Muscle of arm (tissue), 12 donors: ENCODE measurements around the gene PCDHB10. TPM values are rescaled to one million over a fixed set of nuclear protein-coding genes. Genes with fewer than 3 reads are reported as not detected.
"Not testable (repeated sequence)": the region's sequence is repeated elsewhere in the genome, so short reads cannot be mapped to it uniquely, and the experiment has no call there.

Experiments used
- DNase-seq: peaks from one replicate; pipeline ENCODE4 v3.0.0-alpha.2; 2013
- polyA plus RNA-seq, 12 donors: library from polyadenylated mRNA; unstranded; fragments of 120-200 nt; gene quantifications; one replicate each; pipeline ENCODE4 v1.2.1, GENCODE V29; 2013; ENCODE audit not compliant: insufficient read length in 12 of 12

The PCDHB10 gene
- polyA plus RNA-seq, 12 donors, result 3.2 to 5.7 (median 4.8) TPM; not detected in 2

- DNase-seq, result not testable (repeated sequence)
These were observed 7.9 kb upstream of the PCDHB10 start for GRCh38 chr5:141184117-141184855.

DNA sequence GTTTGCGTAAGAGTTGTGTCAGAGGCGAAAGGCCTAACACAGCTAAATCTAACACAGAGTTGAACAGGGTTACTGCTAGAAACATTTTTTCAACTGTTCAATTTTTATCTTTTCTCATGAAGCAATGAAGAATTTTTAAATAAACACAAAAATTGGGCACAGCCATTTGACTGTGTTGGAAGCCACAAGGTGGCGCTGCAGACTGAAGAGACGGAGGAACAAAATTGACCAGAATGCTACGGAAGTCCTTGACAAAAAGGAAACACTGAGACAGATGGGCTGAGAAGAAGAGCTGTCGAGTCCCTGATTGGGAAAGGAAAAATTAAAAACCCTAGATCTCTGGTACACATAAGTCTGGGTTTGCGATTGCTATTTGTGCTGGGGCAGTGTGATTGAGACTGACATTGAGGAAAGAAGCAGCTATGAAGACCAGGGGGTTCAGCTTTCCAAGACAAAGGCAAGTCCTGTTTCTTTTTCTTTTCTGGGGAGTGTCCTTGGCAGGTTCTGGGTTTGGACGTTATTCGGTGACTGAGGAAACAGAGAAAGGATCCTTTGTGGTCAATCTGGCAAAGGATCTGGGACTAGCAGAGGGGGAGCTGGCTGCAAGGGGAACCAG is 5.1 kb upstream of the PCDHB10 start, which contains the start of gene PCDHB9:
Gene PCDHB9, plus strand, starts transcription at position 265 of the 616 bp plus-strand sequence. Its CDS starts 158 bp downstream, at position 423.
- DNase-seq, result no peak

- DNase-seq, result not testable (repeated sequence)
These were observed 3.5 kb upstream of the PCDHB10 start for GRCh38 chr5:141188682-141189081.

DNA sequence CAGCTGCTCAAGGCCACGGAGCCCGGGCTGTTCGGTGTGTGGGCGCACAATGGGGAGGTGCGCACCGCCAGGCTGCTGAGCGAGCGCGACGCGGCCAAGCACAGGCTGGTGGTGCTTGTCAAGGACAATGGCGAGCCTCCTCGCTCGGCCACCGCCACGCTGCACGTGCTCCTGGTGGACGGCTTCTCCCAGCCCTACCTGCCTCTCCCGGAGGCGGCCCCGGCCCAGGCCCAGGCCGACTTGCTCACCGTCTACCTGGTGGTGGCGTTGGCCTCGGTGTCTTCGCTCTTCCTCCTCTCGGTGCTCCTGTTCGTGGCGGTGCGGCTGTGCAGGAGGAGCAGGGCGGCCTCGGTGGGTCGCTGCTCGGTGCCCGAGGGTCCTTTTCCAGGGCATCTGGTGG is 3.0 kb upstream of the PCDHB10 start:
- DNase-seq, result not testable (repeated sequence)

GRCh38 chr5:141194332-141194731 is 2.2 kb downstream of the PCDHB10 start:
- DNase-seq, result not testable (repeated sequence)

GRCh38 chr5:141196363-141196762 is 4.2 kb downstream of the PCDHB10 start:
- no peak for DNase-seq

DNA sequence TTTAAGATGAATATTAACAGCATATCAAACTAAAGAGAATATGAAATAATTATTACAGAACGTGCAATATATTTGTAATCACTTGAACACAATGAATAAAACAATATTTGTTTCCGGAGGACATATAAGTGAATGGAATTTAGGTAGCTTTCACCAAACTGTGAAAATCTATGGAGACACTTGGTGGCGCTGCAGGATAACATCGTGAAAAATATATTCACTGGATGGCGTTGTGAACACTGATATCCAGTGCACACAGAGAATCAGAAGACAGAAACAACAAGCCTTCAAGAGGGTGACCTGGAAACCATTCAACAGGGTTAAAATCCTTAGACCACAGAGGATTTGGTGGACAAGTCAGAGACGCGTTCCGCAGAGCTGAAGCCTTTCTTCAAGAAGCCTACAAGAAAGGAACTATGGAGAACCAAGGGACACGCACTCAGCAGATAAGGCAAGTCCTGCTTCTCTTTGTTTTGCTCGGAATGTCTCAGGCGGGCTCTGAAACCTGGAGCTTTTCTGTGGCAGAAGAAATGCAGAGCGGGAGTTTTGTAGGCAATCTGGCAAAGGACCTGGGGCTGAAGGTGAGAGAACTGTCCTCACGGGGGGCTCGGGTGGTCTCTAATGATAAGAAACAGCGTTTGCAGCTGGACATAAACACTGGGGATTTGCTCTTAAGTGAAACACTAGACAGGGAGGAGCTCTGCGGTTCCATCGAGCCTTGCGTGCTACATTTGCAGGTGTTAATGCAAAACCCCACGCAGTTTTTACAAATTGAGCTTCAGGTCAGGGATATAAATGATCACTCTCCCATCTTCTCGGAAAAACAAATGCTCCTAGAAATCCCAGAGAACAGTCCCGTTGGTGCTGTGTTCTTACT is 7.4 kb downstream of the PCDHB10 start, which contains the start of gene PCDHB11:
Gene PCDHB11, plus strand, starts transcription at position 269 of the 877 bp plus-strand sequence. Its CDS starts 148 bp downstream, at position 417.
- no peak for DNase-seq

DNA sequence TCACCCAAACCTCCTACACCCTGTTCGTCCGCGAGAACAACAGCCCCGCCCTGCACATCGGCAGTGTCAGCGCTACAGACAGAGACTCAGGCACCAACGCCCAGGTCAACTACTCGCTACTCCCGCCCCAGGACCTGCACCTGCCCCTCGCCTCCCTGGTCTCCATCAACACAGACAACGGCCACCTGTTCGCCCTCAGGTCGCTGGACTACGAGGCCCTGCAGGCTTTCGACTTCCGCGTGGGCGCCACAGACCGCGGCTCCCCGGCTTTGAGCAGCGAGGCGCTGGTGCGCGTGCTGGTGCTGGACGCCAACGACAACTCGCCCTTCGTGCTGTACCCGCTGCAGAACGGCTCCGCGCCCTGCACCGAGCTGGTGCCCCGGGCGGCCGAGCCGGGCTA is 9.0 kb downstream of the PCDHB10 start:
- not testable (repeated sequence) for DNase-seq

DNA sequence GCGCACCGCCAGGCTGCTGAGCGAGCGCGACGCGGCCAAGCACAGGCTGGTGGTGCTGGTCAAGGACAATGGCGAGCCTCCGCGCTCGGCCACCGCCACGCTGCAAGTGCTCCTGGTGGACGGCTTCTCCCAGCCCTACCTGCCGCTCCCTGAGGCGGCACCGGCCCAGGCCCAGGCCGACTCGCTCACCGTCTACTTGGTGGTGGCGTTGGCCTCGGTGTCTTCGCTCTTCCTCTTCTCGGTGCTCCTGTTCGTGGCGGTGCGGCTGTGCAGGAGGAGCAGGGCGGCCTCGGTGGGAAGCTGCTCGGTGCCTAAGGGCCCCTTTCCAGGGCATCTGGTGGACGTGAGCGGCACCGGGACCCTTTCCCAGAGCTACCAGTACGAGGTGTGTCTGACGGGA is 9.5 kb downstream of the PCDHB10 start:
- DNase-seq, result not testable (repeated sequence)

DNA sequence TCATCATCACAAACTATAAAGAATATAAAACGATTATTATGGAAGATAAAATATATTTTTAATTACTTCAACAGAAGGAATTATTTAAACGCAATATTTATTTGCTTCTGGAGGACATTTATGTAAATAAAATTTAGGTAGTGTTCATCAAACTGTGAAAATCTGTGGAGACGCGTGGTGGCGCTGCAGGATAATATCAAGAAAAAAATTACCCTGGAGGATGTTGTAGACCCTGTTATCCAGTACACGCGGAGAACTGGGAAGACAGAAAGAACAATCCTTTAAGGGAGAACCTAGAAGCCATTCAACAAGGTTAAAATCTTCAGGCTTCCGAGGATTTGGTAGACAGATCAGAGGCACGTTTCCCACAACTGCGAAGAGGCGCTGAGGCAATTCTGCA is 16.3 kb downstream of the PCDHB10 start, which contains the start of gene PCDHB12:
Gene PCDHB12, plus strand, starts transcription at position 242 of the 400 bp plus-strand sequence. CDS start 189 bp downstream, outside the sequence.
- DNase-seq, result no peak

GRCh38 chr5:141210281-141210680 is 18.1 kb downstream of the PCDHB10 start:
- DNase-seq, result not testable (repeated sequence)

GRCh38 chr5:141210849-141211248 is 18.7 kb downstream of the PCDHB10 start:
- not testable (repeated sequence) for DNase-seq

DNA sequence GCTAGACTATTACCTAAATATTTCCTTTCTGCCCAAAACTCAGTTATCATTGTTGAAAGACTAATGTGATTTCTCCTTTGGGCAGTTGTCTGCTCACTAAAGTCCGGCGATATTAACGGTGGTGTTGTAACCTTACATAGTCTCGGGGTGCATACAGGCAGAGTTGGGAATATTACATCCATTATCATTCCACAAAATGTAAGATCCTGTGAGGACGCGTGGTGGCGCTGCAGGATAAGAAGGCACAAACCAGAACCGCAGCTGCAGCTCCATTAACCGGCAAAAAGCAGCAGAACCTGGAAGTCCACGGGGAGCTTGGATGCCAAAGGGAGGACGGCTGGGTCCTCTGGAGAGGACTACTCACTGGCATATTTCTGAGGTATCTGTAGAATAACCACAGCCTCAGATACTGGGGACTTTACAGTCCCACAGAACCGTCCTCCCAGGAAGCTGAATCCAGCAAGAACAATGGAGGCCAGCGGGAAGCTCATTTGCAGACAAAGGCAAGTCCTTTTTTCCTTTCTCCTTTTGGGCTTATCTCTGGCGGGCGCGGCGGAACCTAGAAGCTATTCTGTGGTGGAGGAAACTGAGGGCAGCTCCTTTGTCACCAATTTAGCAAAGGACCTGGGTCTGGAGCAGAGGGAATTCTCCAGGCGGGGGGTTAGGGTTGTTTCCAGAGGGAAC is 21.6 kb downstream of the PCDHB10 start, which contains the start of gene PCDHB13:
Gene PCDHB13, plus strand, starts transcription at position 264 of the 684 bp plus-strand sequence. Its CDS starts 205 bp downstream, at position 469.
- not testable (repeated sequence) for DNase-seq

DNA sequence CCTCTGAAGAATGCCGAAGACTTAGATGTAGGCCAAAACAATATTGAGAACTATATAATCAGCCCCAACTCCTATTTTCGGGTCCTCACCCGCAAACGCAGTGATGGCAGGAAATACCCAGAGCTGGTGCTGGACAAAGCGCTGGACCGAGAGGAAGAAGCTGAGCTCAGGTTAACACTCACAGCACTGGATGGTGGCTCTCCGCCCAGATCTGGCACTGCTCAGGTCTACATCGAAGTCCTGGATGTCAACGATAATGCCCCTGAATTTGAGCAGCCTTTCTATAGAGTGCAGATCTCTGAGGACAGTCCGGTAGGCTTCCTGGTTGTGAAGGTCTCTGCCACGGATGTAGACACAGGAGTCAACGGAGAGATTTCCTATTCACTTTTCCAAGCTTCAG is 22.4 kb downstream of the PCDHB10 start:
- DNase-seq, result not testable (repeated sequence)

DNA sequence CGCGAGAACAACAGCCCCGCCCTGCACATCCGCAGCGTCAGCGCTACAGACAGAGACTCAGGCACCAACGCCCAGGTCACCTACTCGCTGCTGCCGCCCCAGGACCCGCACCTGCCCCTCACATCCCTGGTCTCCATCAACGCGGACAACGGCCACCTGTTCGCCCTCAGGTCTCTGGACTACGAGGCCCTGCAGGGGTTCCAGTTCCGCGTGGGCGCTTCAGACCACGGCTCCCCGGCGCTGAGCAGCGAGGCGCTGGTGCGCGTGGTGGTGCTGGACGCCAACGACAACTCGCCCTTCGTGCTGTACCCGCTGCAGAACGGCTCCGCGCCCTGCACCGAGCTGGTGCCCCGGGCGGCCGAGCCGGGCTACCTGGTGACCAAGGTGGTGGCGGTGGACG is 23.4 kb downstream of the PCDHB10 start:
- DNase-seq, result not testable (repeated sequence)

GRCh38 chr5:141216035-141216434 is 23.9 kb downstream of the PCDHB10 start:
- DNase-seq, result not testable (repeated sequence)

GRCh38 chr5:141223112-141223783 is 31.1 kb downstream of the PCDHB10 start, which contains the start of gene PCDHB14:
TSS of gene PCDHB14 (plus strand) at chr5:141223343. CDS start at chr5:141223506, 163 bp downstream.
- DNase-seq, result no peak

GRCh38 chr5:141224844-141225243 is 32.7 kb downstream of the PCDHB10 start:
- not testable (repeated sequence) for DNase-seq

- not testable (repeated sequence) for DNase-seq
These were observed 33.3 kb downstream of the PCDHB10 start for GRCh38 chr5:141225421-141225820.

GRCh38 chr5:141234109-141234667 is 42.0 kb downstream of the PCDHB10 start:
- peak; percentile 18 for DNase-seq
